ENCODE data around the gene KCNMA1. TPM values are rescaled to one million over a fixed set of nuclear protein-coding genes. Genes with fewer than 3 reads are reported as not detected.

The KCNMA1 gene
- total RNA-seq, 1 donor = 106 TPM

DNA sequence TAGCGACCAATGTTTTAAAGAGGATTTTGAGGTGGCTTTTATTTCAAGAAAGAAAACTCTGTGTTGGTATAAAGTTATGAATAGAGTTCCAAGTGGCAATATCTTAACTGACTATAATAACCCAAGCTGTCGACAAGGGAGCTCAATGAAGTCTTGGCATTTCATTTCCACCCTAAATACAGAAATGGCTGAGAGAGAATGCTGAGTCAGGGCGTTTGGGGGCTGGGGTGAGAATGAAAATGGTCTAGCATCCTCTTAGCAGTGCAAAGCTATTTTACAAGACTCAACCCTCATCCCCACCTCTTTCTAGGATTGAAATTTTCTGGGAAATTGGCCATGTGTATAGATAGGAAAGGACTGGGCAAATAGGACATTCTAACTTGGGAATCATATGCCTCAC lies 759.1 kb downstream of the KCNMA1 start:
- no peak for TF ChIP-seq CTCF (IDR thresholded peaks at IDR 0.05; ENCODE audit: insufficient read depth, low read length)
- H3K4me3 ChIP-seq (ENCODE audit: low read depth, low read length) = no peak overlapping the region
- DNase-seq (ENCODE audit: low read depth) = no peak

GRCh38 chr10:76874896-76875295 lies 762.7 kb downstream of the KCNMA1 start:
- DNase-seq (ENCODE audit: low read depth) = no peak
- no peak for TF ChIP-seq CTCF (IDR thresholded peaks at IDR 0.05; ENCODE audit: insufficient read depth, low read length)

DNA sequence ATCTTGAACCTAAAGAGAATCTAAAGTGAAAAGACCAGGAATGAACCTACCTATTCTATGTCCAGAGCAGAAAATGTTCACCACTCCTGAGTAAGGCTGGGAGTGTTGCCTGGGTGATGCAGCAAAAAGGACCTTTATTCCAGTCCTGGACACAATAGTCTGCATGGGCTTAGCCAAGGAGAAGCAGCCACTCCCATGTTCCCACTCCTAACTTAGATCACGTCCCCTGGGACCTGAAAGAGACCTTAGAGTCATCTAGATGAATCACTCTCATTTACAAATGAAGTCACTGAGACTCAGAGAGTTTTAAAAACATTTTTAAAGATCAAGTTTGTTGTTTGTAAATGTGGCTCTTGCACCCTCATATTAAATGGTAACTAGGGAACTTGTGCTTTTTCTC lies 763.4 kb downstream of the KCNMA1 start:
- H3K4me3 ChIP-seq (ENCODE audit: low read depth, low read length) = no peak overlapping the region
- peak; percentile 79 for DNase-seq (ENCODE audit: low read depth)
- TF ChIP-seq CTCF (IDR thresholded peaks at IDR 0.05; ENCODE audit: insufficient read depth, low read length) = no peak

More at GRCh38 chr10:76874896-76875295, 762.7 kb downstream of the KCNMA1 start:
- no peak overlapping the region for H3K4me3 ChIP-seq (ENCODE audit: low read depth, low read length)

DNA sequence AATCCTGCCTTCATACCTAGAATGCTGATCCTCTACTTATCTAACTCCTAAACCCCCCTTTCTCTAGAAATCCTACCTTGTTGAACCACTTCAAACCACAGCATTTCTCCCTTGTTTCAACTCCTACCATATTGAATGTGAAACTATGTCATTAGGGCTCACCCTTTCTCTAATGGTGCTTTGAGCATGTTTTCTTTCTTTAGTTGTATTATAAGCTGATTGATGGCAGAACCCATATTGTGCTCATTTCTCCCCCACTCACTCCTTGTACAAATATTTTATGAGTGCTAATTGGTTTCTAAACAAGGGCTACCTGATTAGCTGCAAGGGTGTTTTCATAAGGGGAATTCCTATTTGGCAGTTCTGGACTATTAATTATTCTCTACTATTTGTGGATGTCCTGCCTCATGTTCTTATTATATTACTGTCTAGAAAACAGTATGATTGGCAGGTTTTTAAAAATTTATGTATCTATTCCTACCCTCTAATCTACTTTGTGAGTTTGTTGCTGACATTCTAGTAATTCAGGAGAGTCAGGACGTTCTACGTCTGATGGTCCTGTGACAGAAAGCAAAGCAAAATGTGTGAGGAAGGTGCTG lies 765.8 kb downstream of the KCNMA1 start:
- DNase-seq (ENCODE audit: low read depth) = no peak
- TF ChIP-seq CTCF (IDR thresholded peaks at IDR 0.05; ENCODE audit: insufficient read depth, low read length) = no peak
- no peak overlapping the region for H3K4me3 ChIP-seq (ENCODE audit: low read depth, low read length)

DNA sequence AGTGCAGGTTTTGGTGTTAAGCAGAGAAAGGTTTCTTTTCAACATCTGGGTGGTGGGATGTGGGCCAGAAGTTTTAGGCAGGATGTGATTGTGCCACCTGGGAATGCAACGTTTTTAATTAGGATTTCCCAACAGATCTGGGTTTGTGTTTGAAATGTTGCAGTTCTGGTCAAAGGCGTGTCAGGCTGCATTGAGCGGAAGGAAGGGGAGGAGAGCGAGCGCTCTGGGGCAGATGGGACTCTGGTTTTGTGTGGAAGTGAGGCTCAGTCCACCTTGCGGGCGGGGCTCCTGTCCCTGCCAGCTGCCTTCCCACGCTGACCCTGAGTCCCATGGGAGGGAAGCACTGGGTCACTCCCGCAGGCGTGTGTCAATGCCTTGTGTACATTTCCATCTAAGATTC lies 767.7 kb downstream of the KCNMA1 start:
- no peak for DNase-seq (ENCODE audit: low read depth)
- no peak overlapping the region for H3K4me3 ChIP-seq (ENCODE audit: low read depth, low read length)
- TF ChIP-seq CTCF (IDR thresholded peaks at IDR 0.05; ENCODE audit: insufficient read depth, low read length) = no peak

DNA sequence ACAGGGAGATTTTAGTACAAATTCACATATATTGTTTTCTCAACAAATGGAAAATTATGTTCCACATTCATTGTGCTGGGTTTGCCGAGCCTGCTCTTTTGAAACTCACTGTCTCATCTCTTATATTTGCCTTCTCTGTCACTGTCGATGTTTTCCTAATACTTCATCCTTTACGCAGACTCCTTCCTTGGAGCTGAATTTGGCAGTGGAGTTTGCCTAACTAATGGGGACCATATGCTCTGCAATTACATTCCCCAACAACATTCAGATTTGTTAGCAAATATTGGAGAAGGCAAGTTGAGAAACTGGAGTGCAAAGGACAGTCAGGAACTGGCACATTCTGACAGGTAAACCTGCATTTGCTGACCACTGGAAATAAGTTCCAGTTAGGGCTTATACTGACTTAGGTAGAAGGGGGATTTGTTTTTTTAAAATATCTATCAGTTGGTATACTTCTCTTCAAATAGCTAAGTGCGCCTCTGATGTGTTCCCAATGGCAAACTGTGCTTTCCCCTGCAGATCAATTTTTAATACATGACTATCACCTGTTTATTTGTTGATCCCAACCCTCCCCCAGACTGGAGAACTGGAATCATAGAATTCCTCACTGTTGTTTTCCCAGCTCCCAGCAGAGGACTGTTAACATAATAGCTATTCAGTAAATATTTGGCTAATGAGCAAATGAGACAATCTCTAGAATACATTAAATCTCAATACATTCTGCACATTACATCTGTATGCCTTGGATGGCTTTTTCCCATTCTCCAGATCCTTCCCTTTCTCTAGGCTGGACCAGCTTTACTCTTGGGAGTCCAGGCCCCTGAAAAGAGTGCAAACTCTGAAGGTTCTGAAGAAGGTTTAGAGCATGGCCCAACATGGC lies 769.3 kb downstream of the KCNMA1 start:
- H3K4me3 ChIP-seq (ENCODE audit: low read depth, low read length) = no peak overlapping the region
- DNase-seq (ENCODE audit: low read depth) = peak; percentile 76
- no peak for TF ChIP-seq CTCF (IDR thresholded peaks at IDR 0.05; ENCODE audit: insufficient read depth, low read length)
